Measurements from ENCODE around the gene SERPINB1. TPM values are rescaled to one million over a fixed set of nuclear protein-coding genes. Genes with fewer than 3 reads are reported as not detected.
A peak's percentile ranks its signal among the peaks of the same experiment; 100 is the strongest.

The SERPINB1 gene
- total RNA-seq, 1 donor from 2014 or later: 9.4 TPM

- peak overlapping the region; percentile 91 for H3K27ac Mint-ChIP-seq
- H2AFZ ChIP-seq (replicated peaks): no peak overlapping the region
Observed at GRCh38 chr6:2797564-2798031, 44.1 kb downstream of the SERPINB1 start.

GRCh38 chr6:2796861-2797260 lies 44.8 kb downstream of the SERPINB1 start:
- Histone ChIP-seq H3K4me2 (no peak overlapping the region), H2AFZ (replicated peaks) (no peak overlapping the region), H3K27me3 (no peaks in the 10 kb centered on the region), H3K36me3 (no peaks in the 10 kb centered on the region), H3F3A (ENCODE audit: low read depth) (no peaks in the 10 kb centered on the region), H3K9me3 (ENCODE audit: low read depth) (no peaks in the 10 kb centered on the region), H3K9ac (no peak overlapping the region), H3K27ac (no peak overlapping the region), H3K4me3 (no peak overlapping the region), H4K20me1 (ENCODE audit: low read depth) (no peaks in the 10 kb centered on the region), H3K79me2 (ENCODE audit: low read depth) (no peaks in the 10 kb centered on the region), H3K4me1 (peaks cover 10% of the 10 kb centered on the region)
- H3K27me3 Mint-ChIP-seq (ENCODE audit: insufficient read depth, low read depth): peaks cover 5% of the 10 kb centered on the region
- peaks cover 56% of the 10 kb centered on the region for H3K4me1 Mint-ChIP-seq
- H3K4me3 Mint-ChIP-seq: no peak overlapping the region
- peak overlapping the region; percentile 22 for H3K27ac Mint-ChIP-seq
- no peak for DNase-seq (ENCODE audit: low spot score)
- H3K36me3 Mint-ChIP-seq: no peaks in the 10 kb centered on the region
- H3K9me3 Mint-ChIP-seq: no peaks in the 10 kb centered on the region
- no peak for TF ChIP-seq EZH2 (IDR thresholded peaks at IDR 0.05)
- no peak for TF ChIP-seq EZH2phosphoT487 (IDR thresholded peaks at IDR 0.05)
- no peak for TF ChIP-seq CTCF (IDR thresholded peaks at IDR 0.05)

More at GRCh38 chr6:2797564-2798031, 44.1 kb downstream of the SERPINB1 start:
- Mint-ChIP-seq H3K27me3 (ENCODE audit: insufficient read depth, low read depth) (peaks cover 5% of the 10 kb centered on the region), H3K4me1 (peaks cover 56% of the 10 kb centered on the region), H3K4me3 (no peak overlapping the region), H3K9me3 (no peaks in the 10 kb centered on the region), H3K36me3 (no peaks in the 10 kb centered on the region)
- no peak for DNase-seq (ENCODE audit: low spot score)
- Histone ChIP-seq H3K4me2 (peak overlapping the region; percentile 38), H3K27me3 (no peaks in the 10 kb centered on the region), H4K20me1 (ENCODE audit: low read depth) (no peaks in the 10 kb centered on the region), H3K27ac (no peak overlapping the region), H3K79me2 (ENCODE audit: low read depth) (no peaks in the 10 kb centered on the region), H3K4me3 (no peak overlapping the region), H3K4me1 (peaks cover 14% of the 10 kb centered on the region), H3K9me3 (ENCODE audit: low read depth) (no peaks in the 10 kb centered on the region), H3K36me3 (no peaks in the 10 kb centered on the region), H3F3A (ENCODE audit: low read depth) (no peaks in the 10 kb centered on the region), H3K9ac (no peak overlapping the region)
- TF ChIP-seq EZH2 (IDR thresholded peaks at IDR 0.05): no peak
- TF ChIP-seq CTCF (IDR thresholded peaks at IDR 0.05): no peak
- TF ChIP-seq EZH2phosphoT487 (IDR thresholded peaks at IDR 0.05): no peak

GRCh38 chr6:2795956-2796355 lies 45.7 kb downstream of the SERPINB1 start:
- Mint-ChIP-seq H3K27ac (peak overlapping the region; percentile 66), H3K9me3 (no peaks in the 10 kb centered on the region), H3K36me3 (no peaks in the 10 kb centered on the region), H3K27me3 (ENCODE audit: insufficient read depth, low read depth) (peaks cover 5% of the 10 kb centered on the region), H3K4me3 (no peak overlapping the region), H3K4me1 (peaks cover 60% of the 10 kb centered on the region)
- H3K27ac ChIP-seq: no peak overlapping the region
- TF ChIP-seq EZH2phosphoT487 (IDR thresholded peaks at IDR 0.05) (no peak), CTCF (IDR thresholded peaks at IDR 0.05) (no peak), EZH2 (IDR thresholded peaks at IDR 0.05) (no peak)
- H3K4me1 ChIP-seq: peaks cover 10% of the 10 kb centered on the region
- peaks cover 1% of the 10 kb centered on the region for H3F3A ChIP-seq (ENCODE audit: low read depth)
- DNase-seq (ENCODE audit: low spot score): no peak
- H3K27me3 ChIP-seq: no peaks in the 10 kb centered on the region
- H4K20me1 ChIP-seq (ENCODE audit: low read depth): no peaks in the 10 kb centered on the region
- no peak overlapping the region for H3K4me2 ChIP-seq
- H3K9me3 ChIP-seq (ENCODE audit: low read depth): no peaks in the 10 kb centered on the region
- no peaks in the 10 kb centered on the region for H3K79me2 ChIP-seq (ENCODE audit: low read depth)
- no peaks in the 10 kb centered on the region for H3K36me3 ChIP-seq
- H3K4me3 ChIP-seq: no peak overlapping the region
- H2AFZ ChIP-seq (replicated peaks): no peak overlapping the region
- H3K9ac ChIP-seq: no peak overlapping the region

All from neural progenitor cell (in vitro differentiated cells).